ENCODE measurements around the gene PIEZO1. TPM values are rescaled to one million over a fixed set of nuclear protein-coding genes. Genes with fewer than 3 reads are reported as not detected.

PIEZO1 gene, protein sequence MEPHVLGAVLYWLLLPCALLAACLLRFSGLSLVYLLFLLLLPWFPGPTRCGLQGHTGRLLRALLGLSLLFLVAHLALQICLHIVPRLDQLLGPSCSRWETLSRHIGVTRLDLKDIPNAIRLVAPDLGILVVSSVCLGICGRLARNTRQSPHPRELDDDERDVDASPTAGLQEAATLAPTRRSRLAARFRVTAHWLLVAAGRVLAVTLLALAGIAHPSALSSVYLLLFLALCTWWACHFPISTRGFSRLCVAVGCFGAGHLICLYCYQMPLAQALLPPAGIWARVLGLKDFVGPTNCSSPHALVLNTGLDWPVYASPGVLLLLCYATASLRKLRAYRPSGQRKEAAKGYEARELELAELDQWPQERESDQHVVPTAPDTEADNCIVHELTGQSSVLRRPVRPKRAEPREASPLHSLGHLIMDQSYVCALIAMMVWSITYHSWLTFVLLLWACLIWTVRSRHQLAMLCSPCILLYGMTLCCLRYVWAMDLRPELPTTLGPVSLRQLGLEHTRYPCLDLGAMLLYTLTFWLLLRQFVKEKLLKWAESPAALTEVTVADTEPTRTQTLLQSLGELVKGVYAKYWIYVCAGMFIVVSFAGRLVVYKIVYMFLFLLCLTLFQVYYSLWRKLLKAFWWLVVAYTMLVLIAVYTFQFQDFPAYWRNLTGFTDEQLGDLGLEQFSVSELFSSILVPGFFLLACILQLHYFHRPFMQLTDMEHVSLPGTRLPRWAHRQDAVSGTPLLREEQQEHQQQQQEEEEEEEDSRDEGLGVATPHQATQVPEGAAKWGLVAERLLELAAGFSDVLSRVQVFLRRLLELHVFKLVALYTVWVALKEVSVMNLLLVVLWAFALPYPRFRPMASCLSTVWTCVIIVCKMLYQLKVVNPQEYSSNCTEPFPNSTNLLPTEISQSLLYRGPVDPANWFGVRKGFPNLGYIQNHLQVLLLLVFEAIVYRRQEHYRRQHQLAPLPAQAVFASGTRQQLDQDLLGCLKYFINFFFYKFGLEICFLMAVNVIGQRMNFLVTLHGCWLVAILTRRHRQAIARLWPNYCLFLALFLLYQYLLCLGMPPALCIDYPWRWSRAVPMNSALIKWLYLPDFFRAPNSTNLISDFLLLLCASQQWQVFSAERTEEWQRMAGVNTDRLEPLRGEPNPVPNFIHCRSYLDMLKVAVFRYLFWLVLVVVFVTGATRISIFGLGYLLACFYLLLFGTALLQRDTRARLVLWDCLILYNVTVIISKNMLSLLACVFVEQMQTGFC (N-terminal part only)
- polyA plus RNA-seq (2013, experiment 1 of 2): 22.3 TPM
- polyA plus RNA-seq (2013, experiment 2 of 2): 21.9 TPM

DNA sequence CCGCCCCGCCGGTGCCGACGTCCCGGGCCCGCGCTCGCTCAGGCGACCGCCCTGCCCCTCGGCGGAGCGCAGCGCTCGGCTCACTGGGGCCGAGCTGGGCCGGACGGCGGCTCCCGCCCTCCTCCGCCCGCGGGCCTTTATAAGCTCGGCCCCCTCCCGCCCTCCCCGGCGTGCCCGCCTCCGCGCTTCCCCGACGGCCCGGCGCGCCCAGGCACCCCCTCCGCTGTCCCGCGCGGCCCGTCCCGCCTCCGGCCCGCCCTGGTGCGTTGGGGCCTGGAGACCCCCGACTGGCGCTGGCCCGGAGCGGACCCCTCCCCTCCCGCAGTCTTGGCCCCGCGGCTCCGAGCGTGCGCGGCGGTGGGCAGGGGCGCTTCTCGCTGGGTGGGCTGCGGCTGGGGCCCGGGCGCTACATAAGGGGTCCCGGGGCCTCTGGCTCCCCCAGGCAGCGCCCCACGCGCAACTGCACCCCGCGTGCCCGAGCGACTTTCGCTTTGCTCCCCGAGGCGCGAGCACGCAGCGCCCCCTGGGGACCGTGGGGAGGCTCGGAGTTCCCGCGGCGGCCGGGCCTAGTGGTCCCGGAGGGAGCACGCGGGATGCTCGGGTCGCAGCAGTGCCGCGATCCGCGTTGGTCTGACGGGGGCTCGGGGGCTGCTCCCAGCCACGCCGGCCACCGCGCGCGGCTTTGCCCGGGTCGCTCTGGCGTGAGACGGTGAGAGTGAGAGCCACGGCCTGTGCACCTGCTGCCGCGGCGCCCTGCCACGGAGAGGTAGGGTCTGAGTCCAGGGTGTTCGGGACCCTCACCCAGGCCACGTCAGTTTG lies at the start of gene PIEZO1:
PIEZO1 (minus strand) TSS at position 115 of the 819 bp plus-strand sequence. CDS start 256 bp downstream, outside the sequence.
- Histone ChIP-seq H3K27ac (ENCODE audit: low read depth, low read length) (no peak within 1 kb of the TSS), H3K9ac (ENCODE audit: low read depth, low read length) (peak within 1 kb of the TSS; percentile 78), H3K9me3 (ENCODE audit: insufficient read depth, low read depth, low read length) (no peaks in the 10 kb centered on the region), H3K4me1 (ENCODE audit: insufficient read depth, low read length) (peaks cover 16% of the 10 kb centered on the region), H3K27me3 (ENCODE audit: insufficient read depth, low read length) (peaks cover 7% of the 10 kb centered on the region), H3K36me3 (ENCODE audit: insufficient read depth, low read length) (no peaks in the 10 kb centered on the region), H3K4me3 (ENCODE audit: low read length) (peak within 1 kb of the TSS; percentile 61)
- WGBS: 7% methylated on average over 110 of the region's 110 CpGs

GRCh38 chr16:88834670-88835069 lies 49.6 kb upstream of the PIEZO1 start:
- Histone ChIP-seq H3K4me3 (ENCODE audit: low read length) (no peak overlapping the region), H3K9ac (ENCODE audit: low read depth, low read length) (no peak overlapping the region), H3K27ac (ENCODE audit: low read depth, low read length) (no peak overlapping the region), H3K36me3 (ENCODE audit: insufficient read depth, low read length) (peaks cover 12% of the 10 kb centered on the region), H3K9me3 (ENCODE audit: insufficient read depth, low read depth, low read length) (no peaks in the 10 kb centered on the region), H3K4me1 (ENCODE audit: insufficient read depth, low read length) (no peaks in the 10 kb centered on the region), H3K27me3 (ENCODE audit: insufficient read depth, low read length) (no peaks in the 10 kb centered on the region)
- WGBS: 87% methylated on average over 13 of the region's 13 CpGs

DNA sequence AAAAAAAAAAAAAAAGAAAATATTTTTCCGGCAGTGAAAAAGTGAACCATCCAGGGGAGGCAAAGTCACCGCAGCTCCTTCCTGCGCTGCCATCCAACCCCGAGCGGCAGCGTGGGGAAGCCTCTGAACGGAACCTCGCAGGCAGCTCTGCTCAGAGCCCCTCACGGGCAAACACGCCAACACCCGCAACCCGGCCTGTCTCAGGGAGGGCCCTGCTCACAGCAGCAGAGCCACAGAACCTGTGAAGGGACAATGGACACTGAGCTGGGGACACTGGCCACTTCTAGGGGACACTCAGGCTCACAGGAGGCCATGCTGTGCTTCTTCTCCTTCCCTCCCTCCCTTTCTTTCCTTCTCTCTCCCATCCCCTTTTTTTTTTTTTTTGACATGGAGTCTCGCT lies 48.1 kb upstream of the PIEZO1 start:
- Histone ChIP-seq H3K27ac (ENCODE audit: low read depth, low read length) (no peak overlapping the region), H3K9me3 (ENCODE audit: insufficient read depth, low read depth, low read length) (no peaks in the 10 kb centered on the region), H3K4me1 (ENCODE audit: insufficient read depth, low read length) (no peaks in the 10 kb centered on the region), H3K9ac (ENCODE audit: low read depth, low read length) (no peak overlapping the region), H3K36me3 (ENCODE audit: insufficient read depth, low read length) (peaks cover 8% of the 10 kb centered on the region; the same call in 1 of the 2 replicates), H3K27me3 (ENCODE audit: insufficient read depth, low read length) (no peaks in the 10 kb centered on the region), H3K4me3 (ENCODE audit: low read length) (no peak overlapping the region)
- 97% methylated on average over 13 of the region's 13 CpGs for WGBS

GRCh38 chr16:88831838-88832237 lies 46.8 kb upstream of the PIEZO1 start:
- Histone ChIP-seq H3K36me3 (ENCODE audit: insufficient read depth, low read length) (peaks cover 8% of the 10 kb centered on the region; the same call in 1 of the 2 replicates), H3K9ac (ENCODE audit: low read depth, low read length) (no peak overlapping the region), H3K27me3 (ENCODE audit: insufficient read depth, low read length) (no peaks in the 10 kb centered on the region), H3K9me3 (ENCODE audit: insufficient read depth, low read depth, low read length) (no peaks in the 10 kb centered on the region), H3K4me3 (ENCODE audit: low read length) (no peak overlapping the region), H3K4me1 (ENCODE audit: insufficient read depth, low read length) (no peaks in the 10 kb centered on the region), H3K27ac (ENCODE audit: low read depth, low read length) (no peak overlapping the region)
- WGBS: 85% methylated on average over 13 of the region's 13 CpGs

DNA sequence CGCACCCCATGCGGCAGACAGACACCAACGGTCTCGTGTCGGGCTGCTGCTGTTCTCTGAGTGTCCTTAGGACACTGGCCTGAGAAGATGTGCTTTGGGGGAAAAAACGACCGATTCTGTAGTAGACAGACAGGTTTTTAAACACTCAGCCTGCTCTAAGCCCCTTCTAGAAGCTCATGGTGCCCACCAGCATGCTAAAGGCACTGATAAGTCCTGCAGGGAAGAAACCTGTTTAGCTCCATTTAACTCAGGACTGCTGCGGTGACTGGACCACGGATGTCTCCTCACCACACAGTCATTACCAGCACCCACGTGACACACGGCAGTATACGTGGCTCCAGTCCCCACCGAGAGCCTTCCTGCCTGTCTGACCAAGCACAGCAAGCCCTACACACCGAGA lies 45.8 kb upstream of the PIEZO1 start:
- peaks cover 8% of the 10 kb centered on the region; the same call in 1 of the 2 replicates for H3K36me3 ChIP-seq (ENCODE audit: insufficient read depth, low read length)

GRCh38 chr16:88830258-88830657 lies 45.2 kb upstream of the PIEZO1 start:
- Histone ChIP-seq H3K4me1 (ENCODE audit: insufficient read depth, low read length) (no peaks in the 10 kb centered on the region), H3K27ac (ENCODE audit: low read depth, low read length) (no peak overlapping the region), H3K27me3 (ENCODE audit: insufficient read depth, low read length) (no peaks in the 10 kb centered on the region), H3K36me3 (ENCODE audit: insufficient read depth, low read length) (peaks cover 4% of the 10 kb centered on the region; the same call in 1 of the 2 replicates), H3K9me3 (ENCODE audit: insufficient read depth, low read depth, low read length) (no peaks in the 10 kb centered on the region), H3K9ac (ENCODE audit: low read depth, low read length) (no peak overlapping the region), H3K4me3 (ENCODE audit: low read length) (no peak overlapping the region)
- 92% methylated on average over 11 of the region's 11 CpGs for WGBS

More for the DNA sequence above, 45.8 kb upstream of the PIEZO1 start:
- no peaks in the 10 kb centered on the region for H3K27me3 ChIP-seq (ENCODE audit: insufficient read depth, low read length)
- H3K4me1 ChIP-seq (ENCODE audit: insufficient read depth, low read length): no peaks in the 10 kb centered on the region
- H3K4me3 ChIP-seq (ENCODE audit: low read length): no peak overlapping the region
- WGBS: 94% methylated on average over 14 of the region's 14 CpGs
- no peak overlapping the region for H3K27ac ChIP-seq (ENCODE audit: low read depth, low read length)
- no peak overlapping the region for H3K9ac ChIP-seq (ENCODE audit: low read depth, low read length)
- no peaks in the 10 kb centered on the region for H3K9me3 ChIP-seq (ENCODE audit: insufficient read depth, low read depth, low read length)

GRCh38 chr16:88828711-88829110 lies 43.7 kb upstream of the PIEZO1 start:
- H3K27ac ChIP-seq (ENCODE audit: low read depth, low read length): no peak overlapping the region
- no peak overlapping the region for H3K4me3 ChIP-seq (ENCODE audit: low read length)
- no peak overlapping the region for H3K9ac ChIP-seq (ENCODE audit: low read depth, low read length)
- H3K9me3 ChIP-seq (ENCODE audit: insufficient read depth, low read depth, low read length): no peaks in the 10 kb centered on the region
- no peaks in the 10 kb centered on the region for H3K27me3 ChIP-seq (ENCODE audit: insufficient read depth, low read length)
- no peaks in the 10 kb centered on the region for H3K36me3 ChIP-seq (ENCODE audit: insufficient read depth, low read length)
- no peaks in the 10 kb centered on the region for H3K4me1 ChIP-seq (ENCODE audit: insufficient read depth, low read length)
- 91% methylated on average over 24 of the region's 24 CpGs for WGBS

GRCh38 chr16:88827727-88828126 lies 42.7 kb upstream of the PIEZO1 start:
- Histone ChIP-seq H3K4me3 (ENCODE audit: low read length) (no peak overlapping the region), H3K4me1 (ENCODE audit: insufficient read depth, low read length) (no peaks in the 10 kb centered on the region), H3K27me3 (ENCODE audit: insufficient read depth, low read length) (no peaks in the 10 kb centered on the region), H3K9ac (ENCODE audit: low read depth, low read length) (no peak overlapping the region), H3K27ac (ENCODE audit: low read depth, low read length) (no peak overlapping the region), H3K9me3 (ENCODE audit: insufficient read depth, low read depth, low read length) (no peaks in the 10 kb centered on the region), H3K36me3 (ENCODE audit: insufficient read depth, low read length) (no peaks in the 10 kb centered on the region)
- 95% methylated on average over 21 of the region's 21 CpGs for WGBS

GRCh38 chr16:88826070-88826840 lies 41.2 kb upstream of the PIEZO1 start:
- Histone ChIP-seq H3K9ac (ENCODE audit: low read depth, low read length) (no peak overlapping the region), H3K36me3 (ENCODE audit: insufficient read depth, low read length) (no peaks in the 10 kb centered on the region), H3K9me3 (ENCODE audit: insufficient read depth, low read depth, low read length) (no peaks in the 10 kb centered on the region), H3K27ac (ENCODE audit: low read depth, low read length) (no peak overlapping the region), H3K4me3 (ENCODE audit: low read length) (no peak overlapping the region), H3K4me1 (ENCODE audit: insufficient read depth, low read length) (no peaks in the 10 kb centered on the region), H3K27me3 (ENCODE audit: insufficient read depth, low read length) (no peaks in the 10 kb centered on the region)
- WGBS: 95% methylated on average over 26 of the region's 26 CpGs

Measured in HUES64 (cell line).